ENCODE measurements around the gene PDHX.
A peak's percentile ranks its signal among the peaks of the same experiment; 100 is the strongest.

PDHX gene

DNA sequence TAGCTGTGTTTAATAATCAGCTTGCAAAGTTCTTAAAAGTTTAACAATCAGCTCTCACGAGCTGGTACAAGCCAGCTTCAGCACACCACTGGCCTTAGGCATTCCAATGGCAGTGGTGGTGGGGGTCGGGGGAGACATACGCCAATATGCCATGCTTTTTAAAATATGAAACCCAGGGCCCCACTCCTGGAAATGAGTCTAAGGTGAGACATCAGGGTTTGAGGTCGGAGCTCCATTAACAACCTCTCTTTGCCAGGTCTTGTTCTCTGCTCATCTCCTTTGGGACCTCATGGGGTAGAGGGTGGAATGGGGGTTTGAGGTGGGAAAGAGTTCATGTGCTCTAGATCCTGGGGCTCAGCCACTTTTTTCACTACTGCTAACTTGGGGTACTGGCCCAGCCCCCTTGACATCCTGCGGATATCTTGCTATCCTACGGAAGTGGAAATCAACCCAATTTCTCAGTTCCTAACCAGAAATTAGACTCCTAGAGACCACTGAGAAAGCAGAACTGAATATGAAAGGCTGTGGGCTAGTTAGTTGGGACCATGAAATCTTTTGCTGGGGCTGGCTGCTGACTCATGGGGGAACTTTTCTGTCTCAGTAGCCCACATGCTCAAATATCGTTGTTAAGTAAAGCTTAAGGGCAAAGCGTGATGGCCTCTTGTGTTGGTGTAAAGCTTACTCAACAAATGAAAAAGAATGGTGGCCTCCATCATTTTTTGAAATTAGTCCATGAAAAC lies 90.1 kb downstream of the PDHX start:
- ChIA-PET CTCF (no interaction called here), POLR2A (no interaction called here)
- no peak for DNase-seq (ENCODE audit: extremely low spot score)
- TF ChIP-seq FOXA1 (IDR thresholded peaks at IDR 0.05) (no peak), PKNOX1 (IDR thresholded peaks at IDR 0.05) (no peak), ELF4 (IDR thresholded peaks at IDR 0.05) (no peak), FOXK2 (IDR thresholded peaks at IDR 0.05) (no peak), NFRKB (IDR thresholded peaks at IDR 0.05) (no peak)

DNA sequence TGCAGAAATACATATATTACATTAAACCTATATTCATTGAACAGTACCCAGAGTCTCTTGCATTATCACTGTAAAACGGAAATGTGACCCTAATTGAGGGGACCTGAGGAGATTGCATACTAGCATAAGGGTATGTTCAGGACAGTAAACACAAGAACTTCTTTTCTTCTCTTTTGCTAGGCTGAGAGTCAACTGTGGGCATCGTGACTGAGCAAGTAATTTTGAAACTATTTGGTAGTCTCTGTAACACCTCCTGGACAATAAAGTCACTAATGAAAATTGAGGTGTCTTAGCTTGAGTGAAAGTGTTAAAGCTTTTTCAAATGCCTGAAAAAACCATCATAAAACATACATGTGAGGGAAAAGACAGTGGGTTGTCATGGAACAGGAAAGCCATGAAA lies 90.9 kb downstream of the PDHX start:
- no peak for DNase-seq (ENCODE audit: extremely low spot score)
- POLR2A ChIA-PET: no interaction called here
- no peak for TF ChIP-seq L3MBTL2 (conservative IDR thresholded peaks at IDR 0.05)
- no peak for TF ChIP-seq ZNF384 (IDR thresholded peaks at IDR 0.05)
- CTCF ChIA-PET: no interaction called here

GRCh38 chr11:35009191-35009943 lies 92.9 kb downstream of the PDHX start:
- peak; percentile 14 for DNase-seq (ENCODE audit: extremely low spot score)
- ChIA-PET POLR2A (no interaction called here), CTCF (no interaction called here)
- no peak for TF ChIP-seq PKNOX1 (IDR thresholded peaks at IDR 0.05)
- peak; percentile 32; the same call in 1 of the 2 replicates for TF ChIP-seq L3MBTL2 (conservative IDR thresholded peaks at IDR 0.05)

DNA sequence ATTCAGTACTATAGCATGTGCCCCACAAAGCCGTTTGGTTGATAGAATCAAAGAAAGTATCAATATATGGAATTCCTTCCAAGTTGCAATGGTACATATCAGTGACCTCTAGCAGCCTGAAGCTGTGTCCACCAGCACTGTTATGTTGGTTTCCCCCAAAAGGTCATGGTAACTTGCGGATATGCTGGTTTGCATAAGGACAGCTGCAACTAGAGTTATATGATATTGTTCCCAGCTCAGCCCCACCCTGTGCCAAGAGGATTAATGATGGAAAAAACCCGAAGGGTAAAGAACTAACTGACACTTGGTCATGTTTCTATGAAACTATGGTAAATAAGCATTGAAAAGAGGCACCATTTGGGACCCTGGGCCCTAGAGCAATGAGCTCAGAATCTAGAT lies 93.5 kb downstream of the PDHX start:
- CTCF ChIA-PET: no interaction called here
- TF ChIP-seq ZNF384 (IDR thresholded peaks at IDR 0.05) (no peak), L3MBTL2 (conservative IDR thresholded peaks at IDR 0.05) (no peak), FOXA1 (IDR thresholded peaks at IDR 0.05) (no peak), ARNT (IDR thresholded peaks at IDR 0.05) (no peak), HDGF (IDR thresholded peaks at IDR 0.05; ENCODE audit: borderline replicate concordance) (no peak), FOXM1 (IDR thresholded peaks at IDR 0.05; ENCODE audit: borderline replicate concordance) (no peak), SUZ12 (IDR thresholded peaks at IDR 0.05) (no peak), PKNOX1 (IDR thresholded peaks at IDR 0.05) (no peak), LEF1 (IDR thresholded peaks at IDR 0.05; ENCODE audit: borderline replicate concordance) (no peak)
- DNase-seq (ENCODE audit: extremely low spot score): no peak
- POLR2A ChIA-PET: no interaction called here

DNA sequence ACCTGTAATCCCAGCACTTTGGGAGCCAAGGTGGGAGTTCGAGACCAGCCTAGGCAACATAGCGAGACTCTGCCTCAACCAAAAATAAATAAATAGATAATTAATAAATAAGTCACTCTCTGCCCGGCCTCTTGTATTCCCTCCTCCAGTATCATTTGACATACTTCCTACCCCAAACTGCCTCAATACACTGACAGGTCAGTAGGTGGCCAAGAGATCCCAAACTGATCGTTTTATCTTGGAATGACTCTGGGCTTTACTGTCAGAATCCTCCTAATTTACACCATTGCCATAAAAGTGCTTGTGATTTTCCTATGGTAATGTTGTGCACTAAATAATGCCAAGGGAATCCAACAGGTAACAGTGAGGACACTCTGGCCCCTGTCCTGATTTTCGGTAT lies 94.2 kb downstream of the PDHX start:
- ChIA-PET CTCF (no interaction called here), POLR2A (no interaction called here)

GRCh38 chr11:35011389-35011788 lies 95.0 kb downstream of the PDHX start:
- POLR2A ChIA-PET: no interaction called here
- no peak for DNase-seq (ENCODE audit: extremely low spot score)
- CTCF ChIA-PET: no interaction called here
- TF ChIP-seq L3MBTL2 (conservative IDR thresholded peaks at IDR 0.05) (no peak), ELF4 (IDR thresholded peaks at IDR 0.05) (no peak), BHLHE40 (IDR thresholded peaks at IDR 0.05; ENCODE audit: borderline replicate concordance) (no peak), LEF1 (IDR thresholded peaks at IDR 0.05; ENCODE audit: borderline replicate concordance) (no peak), FOXM1 (IDR thresholded peaks at IDR 0.05; ENCODE audit: borderline replicate concordance) (no peak), CTBP1 (IDR thresholded peaks at IDR 0.05; ENCODE audit: borderline replicate concordance) (no peak), FOXK2 (IDR thresholded peaks at IDR 0.05) (no peak), PKNOX1 (IDR thresholded peaks at IDR 0.05) (no peak), FOXA1 (IDR thresholded peaks at IDR 0.05) (no peak), NFRKB (IDR thresholded peaks at IDR 0.05) (no peak), SP1 (IDR thresholded peaks at IDR 0.05) (no peak)

More for the DNA sequence above, 94.2 kb downstream of the PDHX start:
- no peak for DNase-seq (ENCODE audit: extremely low spot score)
- no peak for TF ChIP-seq ARNT (IDR thresholded peaks at IDR 0.05)
- no peak for TF ChIP-seq SUZ12 (IDR thresholded peaks at IDR 0.05)
- TF ChIP-seq FOXK2 (IDR thresholded peaks at IDR 0.05): no peak

DNA sequence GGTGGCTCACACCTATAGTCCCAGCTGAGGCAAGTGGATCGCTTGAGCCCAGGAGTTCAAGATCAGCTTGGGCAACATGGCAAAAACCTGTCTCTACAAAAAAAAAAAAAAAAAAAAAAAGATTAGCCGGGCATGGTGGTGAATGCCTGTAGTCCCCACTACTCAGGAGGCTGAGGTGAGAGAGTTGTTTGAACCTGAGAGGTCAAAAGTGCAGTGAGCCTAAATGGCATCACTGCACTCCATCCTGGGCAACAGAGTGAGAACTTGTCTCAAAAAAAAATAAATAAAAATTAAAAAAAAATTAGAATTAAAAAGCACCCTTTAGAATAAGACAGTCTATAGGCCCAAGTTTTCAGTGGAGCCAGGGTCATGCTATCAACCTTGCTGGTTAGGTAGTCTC lies 95.5 kb downstream of the PDHX start:
- DNase-seq (ENCODE audit: extremely low spot score): no peak
- CTCF ChIA-PET: no interaction called here
- POLR2A ChIA-PET: no interaction called here

More for the DNA sequence above, 95.5 kb downstream of the PDHX start:
- TF ChIP-seq PKNOX1 (IDR thresholded peaks at IDR 0.05) (no peak), NFRKB (IDR thresholded peaks at IDR 0.05) (no peak), SP1 (IDR thresholded peaks at IDR 0.05) (no peak), ZNF384 (IDR thresholded peaks at IDR 0.05) (no peak), ELF4 (IDR thresholded peaks at IDR 0.05) (no peak), SUZ12 (IDR thresholded peaks at IDR 0.05) (no peak), CTBP1 (IDR thresholded peaks at IDR 0.05; ENCODE audit: borderline replicate concordance) (no peak), ARNT (IDR thresholded peaks at IDR 0.05) (no peak), FOXA1 (IDR thresholded peaks at IDR 0.05) (no peak), LEF1 (IDR thresholded peaks at IDR 0.05; ENCODE audit: borderline replicate concordance) (no peak), HDGF (IDR thresholded peaks at IDR 0.05; ENCODE audit: borderline replicate concordance) (no peak)
